GM18520 (cell line): ENCODE data around the gene AFF2.

ENCODE experiments used
- ATAC-seq: cut with Tn5 transposase; IDR thresholded peaks from one replicate; pipeline ENCODE4 v1.9.1; 2021; ENCODE audit not compliant: unreplicated experiment

AFF2 gene

GRCh38 chrX:148715361-148715760 is 214.9 kb downstream of the AFF2 start:
- ATAC-seq, result no peak

GRCh38 chrX:148722966-148723365 is 222.5 kb downstream of the AFF2 start:
- ATAC-seq, result no peak

- ATAC-seq, result no peak
Measured at GRCh38 chrX:148723551-148723950, 223.1 kb downstream of the AFF2 start.

- no peak for ATAC-seq
Measured at GRCh38 chrX:148728901-148729300, 228.5 kb downstream of the AFF2 start.

- ATAC-seq, result no peak
Measured at GRCh38 chrX:148732743-148733142, 232.3 kb downstream of the AFF2 start.

GRCh38 chrX:148741441-148741840 is 241.0 kb downstream of the AFF2 start:
- no peak for ATAC-seq

GRCh38 chrX:148755111-148755510 is 254.7 kb downstream of the AFF2 start:
- ATAC-seq, result no peak

GRCh38 chrX:148763896-148764295 is 263.5 kb downstream of the AFF2 start:
- no peak for ATAC-seq

GRCh38 chrX:148768296-148768695 is 267.9 kb downstream of the AFF2 start:
- ATAC-seq, result no peak

- no peak for ATAC-seq
Measured at GRCh38 chrX:148771440-148771839, 271.0 kb downstream of the AFF2 start.

- no peak for ATAC-seq
Measured at GRCh38 chrX:148774276-148774675, 273.9 kb downstream of the AFF2 start.

- ATAC-seq, result no peak
Measured at GRCh38 chrX:148784137-148784536, 283.7 kb downstream of the AFF2 start.

- peak; percentile 48 for ATAC-seq
Measured at GRCh38 chrX:148784856-148785255, 284.4 kb downstream of the AFF2 start.

- no peak for ATAC-seq
Measured at GRCh38 chrX:148785256-148785655, 284.8 kb downstream of the AFF2 start.

- ATAC-seq, result no peak
Measured at GRCh38 chrX:148788449-148788848, 288.0 kb downstream of the AFF2 start.

GRCh38 chrX:148794350-148794749 is 293.9 kb downstream of the AFF2 start:
- ATAC-seq, result no peak

GRCh38 chrX:148804579-148805355 is 304.4 kb downstream of the AFF2 start:
- ATAC-seq, result no peak

- ATAC-seq, result no peak
Measured at GRCh38 chrX:148806145-148806870, 305.9 kb downstream of the AFF2 start.

GRCh38 chrX:148808833-148809232 is 308.4 kb downstream of the AFF2 start:
- no peak for ATAC-seq

- ATAC-seq, result no peak
Measured at GRCh38 chrX:148811236-148811635, 310.8 kb downstream of the AFF2 start.

- no peak for ATAC-seq
Measured at GRCh38 chrX:148813422-148813821, 313.0 kb downstream of the AFF2 start.

- no peak for ATAC-seq
Measured at GRCh38 chrX:148813967-148814366, 313.6 kb downstream of the AFF2 start.
